IPS-15b (cell line): Measurements from ENCODE around the gene MEX3D.

Source experiments
- H3K27me3 ChIP-seq: one replicate; pipeline ENCODE4 v1.6.1; 2013; ENCODE audit warnings: low read length; ENCODE audit not compliant: control insufficient read depth, insufficient read depth
- H3K36me3 ChIP-seq: one replicate; pipeline ENCODE4 v1.6.1; 2013; ENCODE audit warnings: low read length; ENCODE audit not compliant: control insufficient read depth, insufficient read depth
- H3K4me1 ChIP-seq: one replicate; pipeline ENCODE4 v1.6.1; 2013; ENCODE audit warnings: mild to moderate bottlenecking, low read length; ENCODE audit not compliant: control insufficient read depth, insufficient read depth
- H3K4me3 ChIP-seq: one replicate; pipeline ENCODE4 v1.5.1; 2013; ENCODE audit warnings: low read depth, low read length
- H3K9ac ChIP-seq: one replicate; pipeline ENCODE4 v1.6.1; 2013; ENCODE audit warnings: low read depth, mild to moderate bottlenecking, low read length
- H3K9me3 ChIP-seq: one replicate; pipeline ENCODE4 v1.6.1; 2013; ENCODE audit warnings: mild to moderate bottlenecking, low read length; ENCODE audit not compliant: control insufficient read depth, insufficient read depth

The MEX3D gene

GRCh38 chr19:1576242-1577089, 8.3 kb upstream of the MEX3D start:
- no peaks in the 10 kb centered on the region for H3K27me3 ChIP-seq
- no peak overlapping the region for H3K4me3 ChIP-seq
- H3K9ac ChIP-seq = no peak overlapping the region
- no peaks in the 10 kb centered on the region for H3K9me3 ChIP-seq
- no peaks in the 10 kb centered on the region for H3K4me1 ChIP-seq
- H3K36me3 ChIP-seq = peaks cover 27% of the 10 kb centered on the region

GRCh38 chr19:1575323-1576241, 7.5 kb upstream of the MEX3D start:
- H3K9ac ChIP-seq = no peak overlapping the region
- no peaks in the 10 kb centered on the region for H3K9me3 ChIP-seq
- no peaks in the 10 kb centered on the region for H3K4me1 ChIP-seq
- peaks cover 22% of the 10 kb centered on the region for H3K36me3 ChIP-seq
- H3K27me3 ChIP-seq = no peaks in the 10 kb centered on the region
- no peak overlapping the region for H3K4me3 ChIP-seq

DNA sequence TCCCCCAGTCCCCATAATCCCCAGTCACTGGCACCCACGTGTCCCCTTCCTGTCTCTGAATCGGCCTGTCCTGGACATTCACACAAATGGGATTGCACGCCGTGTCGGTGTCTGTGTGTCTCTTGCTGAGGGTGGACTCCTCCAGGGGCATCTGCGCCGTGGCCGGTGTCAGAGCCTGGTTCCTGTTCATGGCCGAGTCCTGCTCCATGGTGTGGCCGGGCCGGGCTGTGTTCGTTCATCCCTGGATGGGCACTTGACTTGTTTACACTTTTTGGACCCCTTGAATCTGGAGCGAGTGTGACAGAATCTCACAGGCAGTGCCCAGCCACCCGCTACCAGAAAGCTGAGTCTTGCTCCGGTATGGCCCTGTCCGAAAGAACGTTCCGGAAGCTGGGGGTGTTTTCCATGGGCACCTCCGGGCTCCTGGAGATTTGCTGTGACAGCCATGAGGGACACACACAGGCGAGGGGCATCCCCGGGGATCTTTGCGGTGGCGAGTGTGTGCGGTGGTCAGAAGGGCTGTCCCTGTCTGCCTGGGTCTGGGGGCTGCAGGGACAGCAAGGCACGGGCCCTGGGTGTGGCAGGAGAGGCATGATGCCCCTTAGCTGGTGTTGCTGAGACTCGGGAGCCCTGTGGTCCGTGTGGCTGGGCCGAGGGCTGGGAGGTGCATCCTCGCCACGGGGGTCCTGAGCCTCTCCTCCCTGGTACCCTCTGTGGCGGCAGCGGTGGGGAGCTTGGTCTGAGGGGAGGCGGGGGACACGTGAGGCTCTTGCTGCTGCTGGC, 6.4 kb upstream of the MEX3D start:
- Histone ChIP-seq H3K4me3 (no peak overlapping the region), H3K27me3 (peaks cover 3% of the 10 kb centered on the region), H3K9me3 (no peaks in the 10 kb centered on the region), H3K9ac (no peak overlapping the region), H3K36me3 (peaks cover 16% of the 10 kb centered on the region), H3K4me1 (no peaks in the 10 kb centered on the region)

DNA sequence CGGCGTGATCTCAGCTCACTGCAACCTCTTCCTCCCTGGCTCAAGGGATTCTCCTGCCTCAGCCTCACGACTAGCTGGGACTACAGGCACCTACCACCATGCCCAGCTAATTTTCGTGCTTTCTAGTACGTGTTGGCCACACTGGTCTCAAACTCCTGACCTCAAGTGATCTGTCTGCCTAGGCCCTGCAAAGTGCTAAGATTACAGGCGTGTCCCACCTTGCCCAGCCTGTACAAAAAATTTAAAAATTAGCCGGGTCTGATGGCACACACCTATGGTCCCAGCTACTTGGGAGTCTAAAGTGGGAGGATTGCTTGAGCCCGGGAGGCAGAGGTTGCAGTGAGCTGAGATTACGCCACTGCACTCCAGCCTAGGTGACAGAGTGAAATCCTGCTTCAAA, 4.7 kb upstream of the MEX3D start:
- Histone ChIP-seq H3K27me3 (peaks cover 12% of the 10 kb centered on the region), H3K4me3 (no peak overlapping the region), H3K36me3 (peaks cover 8% of the 10 kb centered on the region), H3K9me3 (no peaks in the 10 kb centered on the region), H3K9ac (no peak overlapping the region), H3K4me1 (no peaks in the 10 kb centered on the region)

DNA sequence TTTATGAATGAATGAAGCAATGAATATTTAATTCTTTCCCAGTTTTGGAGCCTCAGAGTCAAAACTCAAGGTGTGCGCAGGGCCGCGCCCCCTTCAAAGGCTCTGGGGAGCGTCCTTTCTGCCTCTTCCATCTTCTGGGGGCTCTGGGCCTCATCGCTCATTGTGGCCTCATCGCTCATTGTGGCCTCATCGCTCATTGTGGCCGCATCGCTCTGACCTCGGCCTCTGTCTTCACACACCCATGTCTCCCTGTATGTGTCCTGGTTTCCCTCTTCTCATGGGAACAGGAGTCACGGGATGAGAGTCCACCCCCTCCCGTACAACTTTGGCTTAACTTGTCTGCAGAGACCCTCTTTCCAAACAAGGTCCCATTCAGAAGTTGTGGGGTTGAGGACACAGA, 3.2 kb upstream of the MEX3D start:
- H3K4me3 ChIP-seq = no peak overlapping the region
- no peak overlapping the region for H3K9ac ChIP-seq
- no peaks in the 10 kb centered on the region for H3K4me1 ChIP-seq
- H3K36me3 ChIP-seq = no peaks in the 10 kb centered on the region
- H3K9me3 ChIP-seq = no peaks in the 10 kb centered on the region
- H3K27me3 ChIP-seq = peaks cover 12% of the 10 kb centered on the region

GRCh38 chr19:1570836-1571235, 2.7 kb upstream of the MEX3D start:
- no peak overlapping the region for H3K4me3 ChIP-seq

GRCh38 chr19:1569997-1570396, 1.9 kb upstream of the MEX3D start:
- peaks cover 12% of the 10 kb centered on the region for H3K27me3 ChIP-seq
- H3K4me3 ChIP-seq = no peak overlapping the region
- no peaks in the 10 kb centered on the region for H3K9me3 ChIP-seq
- H3K4me1 ChIP-seq = no peaks in the 10 kb centered on the region
- H3K9ac ChIP-seq = no peak overlapping the region
- no peaks in the 10 kb centered on the region for H3K36me3 ChIP-seq

More at GRCh38 chr19:1570836-1571235, 2.7 kb upstream of the MEX3D start:
- Histone ChIP-seq H3K9me3 (no peaks in the 10 kb centered on the region), H3K27me3 (peaks cover 12% of the 10 kb centered on the region), H3K36me3 (no peaks in the 10 kb centered on the region), H3K4me1 (no peaks in the 10 kb centered on the region), H3K9ac (no peak overlapping the region)

DNA sequence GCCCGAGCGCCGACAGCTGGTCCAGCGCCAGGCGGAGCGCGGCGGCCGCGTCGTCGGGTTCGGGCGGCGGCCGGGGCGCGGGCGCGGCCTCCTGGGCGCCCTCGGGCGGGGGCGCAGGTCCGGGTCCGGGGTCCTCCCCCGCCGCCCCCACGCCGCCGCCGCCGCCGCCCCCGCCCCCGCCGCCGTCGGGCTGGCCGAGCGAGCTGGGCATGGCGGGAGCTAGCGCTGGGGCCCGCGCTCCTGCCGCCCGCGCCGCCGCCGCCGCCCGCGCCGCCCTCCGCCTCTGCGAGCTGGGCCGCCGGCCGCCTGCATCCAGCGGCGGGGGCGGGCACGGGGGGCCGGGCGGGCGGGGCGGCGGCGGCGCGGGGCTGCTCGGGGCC, 287 bp downstream of the MEX3D start:
- H3K4me1 ChIP-seq = no peaks in the 10 kb centered on the region

GRCh38 chr19:1567116-1567847, 843 bp downstream of the MEX3D start:
- peak overlapping the region; percentile 37 for H3K9ac ChIP-seq
- no peaks in the 10 kb centered on the region for H3K36me3 ChIP-seq
- peaks cover 12% of the 10 kb centered on the region for H3K27me3 ChIP-seq
- no peaks in the 10 kb centered on the region for H3K9me3 ChIP-seq
- H3K4me3 ChIP-seq = peak overlapping the region; percentile 77
- H3K4me1 ChIP-seq = no peaks in the 10 kb centered on the region

More for the DNA sequence above, 287 bp downstream of the MEX3D start:
- no peaks in the 10 kb centered on the region for H3K36me3 ChIP-seq
- H3K9me3 ChIP-seq = no peaks in the 10 kb centered on the region
- no peak overlapping the region for H3K9ac ChIP-seq
- no peak overlapping the region for H3K4me3 ChIP-seq
- peaks cover 12% of the 10 kb centered on the region for H3K27me3 ChIP-seq

DNA sequence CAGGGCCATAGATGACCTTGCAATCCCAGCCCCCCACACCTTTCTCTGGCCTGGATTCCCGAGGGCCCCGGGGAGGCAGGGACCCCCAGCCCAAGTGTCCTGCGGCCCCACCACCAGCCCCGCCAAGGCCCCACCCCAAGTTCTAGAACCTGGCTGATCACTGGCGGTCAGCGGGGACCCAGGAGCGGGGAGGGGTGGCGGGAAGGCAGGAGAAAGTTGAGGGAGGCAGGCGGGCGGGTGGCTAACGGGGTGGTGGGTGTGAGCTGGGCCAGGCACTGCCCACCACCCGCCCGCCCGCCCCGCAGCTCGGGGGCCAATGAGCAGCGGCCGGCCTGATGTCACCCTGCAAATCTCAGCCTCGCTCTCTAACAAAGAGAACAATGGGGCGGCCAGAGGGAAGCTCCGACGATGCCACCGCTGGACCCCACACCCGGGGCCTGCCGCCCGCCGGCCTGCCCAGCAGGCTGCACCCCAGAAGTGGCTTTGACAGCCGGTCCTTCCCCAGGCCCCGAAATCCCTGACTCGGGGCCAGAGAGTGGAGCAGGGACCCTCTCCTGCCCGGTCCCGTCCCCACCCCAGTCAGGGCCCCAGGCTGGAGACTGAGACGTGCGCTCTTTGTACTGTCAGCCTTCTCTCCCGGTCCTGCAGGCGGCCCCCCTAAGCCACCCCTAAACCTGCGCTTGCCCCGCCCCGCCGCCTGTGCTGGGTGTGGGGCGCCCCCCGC, 1.6 kb downstream of the MEX3D start:
- Histone ChIP-seq H3K36me3 (no peaks in the 10 kb centered on the region), H3K9ac (peak overlapping the region; percentile 81), H3K9me3 (no peaks in the 10 kb centered on the region), H3K27me3 (peaks cover 12% of the 10 kb centered on the region), H3K4me3 (peak overlapping the region; percentile 77), H3K4me1 (no peaks in the 10 kb centered on the region)
